Measurements from ENCODE around the gene DCTN3.

DNA sequence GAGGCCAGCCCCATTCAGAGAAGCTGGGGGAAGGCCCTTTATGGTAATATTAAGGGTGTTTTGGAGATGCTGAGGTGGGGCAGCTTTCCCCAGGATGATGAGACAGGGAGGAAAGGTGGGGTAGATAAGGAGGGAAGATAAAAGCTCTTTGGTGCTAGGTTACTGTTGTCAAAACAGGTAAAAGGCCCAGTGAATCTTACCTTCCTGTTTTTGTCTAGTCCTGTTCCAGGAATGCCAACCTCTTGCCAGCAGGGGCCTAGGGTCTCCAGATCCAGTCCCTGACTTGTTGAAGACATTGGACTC is 43.0 kb upstream of the DCTN3 start:
- TF ChIP-seq, protein P1, sequence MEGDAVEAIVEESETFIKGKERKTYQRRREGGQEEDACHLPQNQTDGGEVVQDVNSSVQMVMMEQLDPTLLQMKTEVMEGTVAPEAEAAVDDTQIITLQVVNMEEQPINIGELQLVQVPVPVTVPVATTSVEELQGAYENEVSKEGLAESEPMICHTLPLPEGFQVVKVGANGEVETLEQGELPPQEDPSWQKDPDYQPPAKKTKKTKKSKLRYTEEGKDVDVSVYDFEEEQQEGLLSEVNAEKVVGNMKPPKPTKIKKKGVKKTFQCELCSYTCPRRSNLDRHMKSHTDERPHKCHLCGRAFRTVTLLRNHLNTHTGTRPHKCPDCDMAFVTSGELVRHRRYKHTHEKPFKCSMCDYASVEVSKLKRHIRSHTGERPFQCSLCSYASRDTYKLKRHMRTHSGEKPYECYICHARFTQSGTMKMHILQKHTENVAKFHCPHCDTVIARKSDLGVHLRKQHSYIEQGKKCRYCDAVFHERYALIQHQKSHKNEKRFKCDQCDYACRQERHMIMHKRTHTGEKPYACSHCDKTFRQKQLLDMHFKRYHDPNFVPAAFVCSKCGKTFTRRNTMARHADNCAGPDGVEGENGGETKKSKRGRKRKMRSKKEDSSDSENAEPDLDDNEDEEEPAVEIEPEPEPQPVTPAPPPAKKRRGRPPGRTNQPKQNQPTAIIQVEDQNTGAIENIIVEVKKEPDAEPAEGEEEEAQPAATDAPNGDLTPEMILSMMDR (IDR thresholded peaks at IDR 0.05), result no peak
- no peak for TF ChIP-seq POLR2A (IDR thresholded peaks at IDR 0.05)
